Nephron progenitor cell (in vitro differentiated cells): ENCODE data around the gene FOXN3.

ENCODE experiments used
- DNase-seq: peaks from one replicate; pipeline ENCODE4 v3.0.0; 2021
- H3K27ac Mint-ChIP-seq: 2 replicates; pipeline ENCODE4 v1.8.0; 2021; ENCODE audit warnings: mild to moderate bottlenecking, moderate library complexity, mixed read lengths
- H3K27me3 Mint-ChIP-seq: 2 replicates; pipeline ENCODE4 v1.8.0; 2021; ENCODE audit warnings: mild to moderate bottlenecking, low read depth, mixed read lengths; ENCODE audit not compliant: poor library complexity
- H3K36me3 Mint-ChIP-seq: 2 replicates; pipeline ENCODE4 v1.8.0; 2021; ENCODE audit warnings: low read depth, mixed read lengths
- H3K4me1 Mint-ChIP-seq: 2 replicates; pipeline ENCODE4 v1.8.0; 2021; ENCODE audit warnings: mixed read lengths
- H3K4me3 Mint-ChIP-seq: 2 replicates; pipeline ENCODE4 v1.8.0; 2021; ENCODE audit warnings: mild to moderate bottlenecking, moderate library complexity, mixed read lengths
- H3K9me3 Mint-ChIP-seq: 2 replicates; pipeline ENCODE4 v1.8.0; 2021; ENCODE audit warnings: mild to moderate bottlenecking, moderate library complexity, mixed read lengths
- CTCF ChIP-seq: fragments of 200-600 bp; sonication (generic); IDR thresholded peaks from 2 replicates; pipeline ENCODE4 v1.5.0; 2021; ENCODE audit warnings: antibody characterized with exemption

The FOXN3 gene

GRCh38 chr14:89424241-89424640 lies 7.2 kb upstream of the FOXN3 start:
- Mint-ChIP-seq H3K9me3 (peaks cover 4% of the 10 kb centered on the region), H3K4me1 (peaks cover 41% of the 10 kb centered on the region), H3K27me3 (peaks cover 9% of the 10 kb centered on the region), H3K4me3 (no peak overlapping the region), H3K27ac (no peak overlapping the region), H3K36me3 (no peaks in the 10 kb centered on the region)
- TF ChIP-seq CTCF: no peak
- no peak for DNase-seq

GRCh38 chr14:89422952-89423345 lies 5.9 kb upstream of the FOXN3 start:
- H3K27ac Mint-ChIP-seq: no peak overlapping the region

GRCh38 chr14:89422181-89422951 lies 5.3 kb upstream of the FOXN3 start:
- peaks cover 11% of the 10 kb centered on the region for H3K27me3 Mint-ChIP-seq
- no peak for TF ChIP-seq CTCF
- peaks cover 37% of the 10 kb centered on the region for H3K4me1 Mint-ChIP-seq

More at GRCh38 chr14:89422952-89423345, 5.9 kb upstream of the FOXN3 start:
- TF ChIP-seq CTCF: no peak
- peaks cover 4% of the 10 kb centered on the region for H3K9me3 Mint-ChIP-seq
- H3K27me3 Mint-ChIP-seq: peaks cover 11% of the 10 kb centered on the region
- no peak overlapping the region for H3K4me3 Mint-ChIP-seq
- DNase-seq: no peak
- no peaks in the 10 kb centered on the region for H3K36me3 Mint-ChIP-seq
- H3K4me1 Mint-ChIP-seq: peaks cover 36% of the 10 kb centered on the region

GRCh38 chr14:89420502-89420901 lies 3.5 kb upstream of the FOXN3 start:
- H3K4me3 Mint-ChIP-seq: no peak overlapping the region
- no peak overlapping the region for H3K27ac Mint-ChIP-seq
- H3K4me1 Mint-ChIP-seq: peaks cover 44% of the 10 kb centered on the region
- H3K27me3 Mint-ChIP-seq: peaks cover 13% of the 10 kb centered on the region
- no peaks in the 10 kb centered on the region for H3K36me3 Mint-ChIP-seq
- TF ChIP-seq CTCF: no peak
- no peaks in the 10 kb centered on the region for H3K9me3 Mint-ChIP-seq
- DNase-seq: no peak

More at GRCh38 chr14:89422181-89422951, 5.3 kb upstream of the FOXN3 start:
- Mint-ChIP-seq H3K27ac (peak overlapping the region; percentile 25), H3K4me3 (no peak overlapping the region), H3K36me3 (no peaks in the 10 kb centered on the region), H3K9me3 (peaks cover 4% of the 10 kb centered on the region)
- DNase-seq: no peak

- Mint-ChIP-seq H3K27me3 (peaks cover 13% of the 10 kb centered on the region), H3K9me3 (no peaks in the 10 kb centered on the region), H3K27ac (no peak overlapping the region), H3K4me1 (peaks cover 49% of the 10 kb centered on the region), H3K4me3 (no peak overlapping the region), H3K36me3 (no peaks in the 10 kb centered on the region)
- no peak for DNase-seq
- TF ChIP-seq CTCF: no peak
These were observed 3.0 kb upstream of the FOXN3 start for GRCh38 chr14:89419973-89420482.

- H3K36me3 Mint-ChIP-seq: no peaks in the 10 kb centered on the region
- no peak overlapping the region for H3K27ac Mint-ChIP-seq
- TF ChIP-seq CTCF: no peak
- DNase-seq: no peak
- H3K9me3 Mint-ChIP-seq: no peaks in the 10 kb centered on the region
- H3K27me3 Mint-ChIP-seq: peaks cover 13% of the 10 kb centered on the region
- peak overlapping the region; percentile 31 for H3K4me3 Mint-ChIP-seq
- peaks cover 46% of the 10 kb centered on the region for H3K4me1 Mint-ChIP-seq
These were observed 1.9 kb upstream of the FOXN3 start for GRCh38 chr14:89418976-89419375.
